Liver (tissue), 9 donors: ENCODE data around the gene ERI2. TPM values are rescaled to one million over a fixed set of nuclear protein-coding genes. Genes with fewer than 3 reads are reported as not detected.

ENCODE experiments used
- DNase-seq: peaks from one replicate; pipeline ENCODE4 v3.0.0-alpha.2; 2017; ENCODE audit warnings: low spot score
- H3K27ac ChIP-seq, 2 donors: one replicate each; pipeline ENCODE4 v1.7.0; 2013; ENCODE audit warnings: inconsistent platforms in 2 of 2, low read length in 2 of 2, control low read depth in 1 of 2, low read depth in 1 of 2, mild to moderate bottlenecking in 1 of 2
- H3K27me3 ChIP-seq, 4 donors: one replicate each; pipeline versions ENCODE4 v1.6.1 to v1.7.0; 2013; ENCODE audit warnings: low read length in 3 of 4, inconsistent platforms in 1 of 4, mild to moderate bottlenecking in 1 of 4, moderate library complexity in 1 of 4; ENCODE audit not compliant: control insufficient read depth in 4 of 4, insufficient read depth in 4 of 4
- H3K36me3 ChIP-seq, 4 donors: one replicate each; pipeline versions ENCODE4 v1.6.1 to v1.7.0; 2013; ENCODE audit warnings: low read length in 3 of 4, mild to moderate bottlenecking in 3 of 4, low read depth in 1 of 4, moderate library complexity in 1 of 4; ENCODE audit not compliant: control insufficient read depth in 4 of 4, insufficient read depth in 3 of 4
- H3K4me1 ChIP-seq, 4 donors: one replicate each; pipeline versions ENCODE4 v1.6.1 to v1.7.0; 2013; ENCODE audit warnings: low read length in 3 of 4, mild to moderate bottlenecking in 3 of 4, moderate library complexity in 1 of 4; ENCODE audit not compliant: control insufficient read depth in 4 of 4, insufficient read depth in 4 of 4
- H3K4me3 ChIP-seq, 3 donors: one replicate each; pipeline versions ENCODE4 v1.6.1 to v1.7.0; 2013; ENCODE audit warnings: low read length in 3 of 3, control low read depth in 1 of 3, low read depth in 1 of 3, mild to moderate bottlenecking in 1 of 3
- H3K9ac ChIP-seq, 2 donors: one replicate each; pipeline ENCODE4 v1.7.0; 2013; ENCODE audit warnings: low read length in 2 of 2, mild to moderate bottlenecking in 2 of 2, moderate library complexity in 2 of 2, control low read depth in 1 of 2, low read depth in 1 of 2
- H3K9me3 ChIP-seq, 4 donors: one replicate each; pipeline versions ENCODE4 v1.6.1 to v1.7.0; 2013; ENCODE audit warnings: low read length in 3 of 4; ENCODE audit not compliant: control insufficient read depth in 4 of 4
- ATF3 ChIP-seq: IDR thresholded peaks from 2 replicates; pipeline ENCODE4 v1.6.1; 2016; ENCODE audit warnings: antibody characterized with exemption
- CTCF ChIP-seq: fragments of 150-350 bp; IDR thresholded peaks from 2 replicates; pipeline ENCODE4 v1.5.1; 2017; ENCODE audit warnings: improper control_type of control experiment, low read depth, low read length; ENCODE audit not compliant: missing input control
- EGR1 ChIP-seq, 2 donors: IDR thresholded peaks; 2 replicates each; pipeline ENCODE4 v1.6.1; 2016 to 2018; ENCODE audit warnings: antibody characterized with exemption in 2 of 2, low read depth in 2 of 2
- FOXA1 ChIP-seq: IDR thresholded peaks from 2 replicates; pipeline ENCODE4 v1.6.1; 2016; ENCODE audit warnings: antibody characterized with exemption
- GABPA ChIP-seq, 2 donors: IDR thresholded peaks in 1 of 2; conservative IDR thresholded peaks in 1 of 2; 2 replicates each; pipeline ENCODE4 v1.6.1; 2016; ENCODE audit warnings: antibody characterized with exemption in 2 of 2, mild to moderate bottlenecking in 1 of 2, moderate library complexity in 1 of 2
- HNF4G ChIP-seq: IDR thresholded peaks from 2 replicates; pipeline ENCODE4 v1.6.1; 2016; ENCODE audit warnings: antibody characterized with exemption
- JUND ChIP-seq, 2 donors: IDR thresholded peaks; 2 replicates each; pipeline ENCODE4 v1.6.1; 2016; ENCODE audit warnings: antibody characterized with exemption in 2 of 2
- RAD21 ChIP-seq, 2 donors: IDR thresholded peaks; 2 replicates each; pipeline ENCODE4 v1.6.1; 2016; ENCODE audit warnings: antibody characterized with exemption in 2 of 2, mild to moderate bottlenecking in 2 of 2
- RXRA ChIP-seq, 2 donors: IDR thresholded peaks; 2 replicates each; pipeline ENCODE4 v1.6.1; 2017 to 2018; ENCODE audit warnings: antibody characterized with exemption in 2 of 2, mild to moderate bottlenecking in 1 of 2
- SP1 ChIP-seq: IDR thresholded peaks from 2 replicates; pipeline ENCODE4 v1.6.1; 2018; ENCODE audit warnings: antibody characterized with exemption, mild to moderate bottlenecking
- ZBTB33 ChIP-seq: IDR thresholded peaks from 2 replicates; pipeline ENCODE4 v1.6.1; 2016; ENCODE audit warnings: antibody characterized with exemption
- WGBS: extraction: QIAGEN DNeasy Blood & Tissue Kit; methylation state at CpG from one replicate; pipeline ENCODE4 v1.1.7; 2013; 5-methylcytosine and 5-hydroxymethylcytosine counted together
- polyA plus RNA-seq, 2 donors: library from polyadenylated mRNA; stranded (reverse) in 1 of 2; unstranded in 1 of 2; fragments of 200-250 nt in 1 of 2; fragments of >200 nt in 1 of 2; fragmentation: Nextera tagmentation in 1 of 2; extraction: Ambion mirVana in 1 of 2; gene quantifications; one replicate each; pipeline versions ENCODE4 v1.2.1 to v1.2.3, GENCODE V29; 2013 to 2015
- total RNA-seq, 2 donors: library from RNA; depleted of rRNA; stranded (reverse); fragments of >200 nt; gene quantifications; one replicate each; pipeline ENCODE4 v1.2.3, GENCODE V29; 2014
- TF ChIP-seq, protein P1 (sequence below): IDR thresholded peaks from 2 replicates; pipeline ENCODE4 v1.6.1; 2016; ENCODE audit warnings: antibody characterized with exemption
- TF ChIP-seq, protein P2 (sequence below): IDR thresholded peaks from 2 replicates; pipeline ENCODE4 v1.6.1; 2016; ENCODE audit warnings: antibody characterized with exemption, mild to moderate bottlenecking
- donor health status: healthy.
- donor health status: healthy.
- donor health status: healthy.
- donor health status: healthy.
- donor health status: healthy.

ERI2 gene
- total and polyA plus RNA-seq, 4 donors = 8.8 to 79.1 (median 19.1) TPM

DNA sequence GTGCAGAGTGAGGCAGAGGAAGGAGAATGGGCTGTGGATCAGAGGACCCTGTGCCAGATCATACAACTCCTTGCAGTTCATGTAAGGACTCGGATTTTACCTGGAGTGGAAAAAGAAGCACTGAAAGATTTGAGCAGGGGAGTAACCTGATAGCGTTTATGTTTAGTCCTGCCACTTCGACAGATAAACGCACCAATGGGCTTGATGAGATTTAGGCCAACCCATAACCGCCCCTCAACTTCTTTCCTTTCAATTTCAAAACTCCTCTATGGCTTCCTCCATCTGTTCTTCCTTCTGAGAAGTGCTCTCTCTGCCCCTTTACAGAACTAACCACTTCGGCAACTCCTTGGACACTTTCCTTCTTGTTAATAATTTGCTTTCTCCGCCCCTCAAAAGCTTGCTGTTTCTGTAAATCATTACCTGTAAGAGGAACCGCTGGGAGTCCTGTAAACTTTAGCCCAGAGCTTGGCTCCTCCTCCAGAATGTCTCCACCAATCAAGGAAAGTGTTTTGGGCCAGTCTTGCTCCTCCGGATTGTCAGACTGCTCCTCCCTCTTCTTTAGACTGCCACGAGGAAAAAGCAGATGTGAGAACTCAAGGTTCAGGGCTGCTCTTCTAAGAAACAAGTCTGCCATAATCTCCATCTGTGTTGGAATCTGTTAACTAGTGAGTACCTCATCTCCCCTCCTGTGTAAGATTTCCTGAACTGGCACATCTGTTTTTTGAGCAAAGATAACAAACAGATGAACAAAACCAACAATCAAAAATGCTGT, 42.6 kb downstream of the ERI2 start, which contains the start of gene ACSM3 (continued):
- TF ChIP-seq RXRA (IDR thresholded peaks at IDR 0.05) (peak; percentile 66 to 67), JUND (IDR thresholded peaks at IDR 0.05) (peak in 1 of 2 donors; percentile 12), ATF3 (no peak)
- TF ChIP-seq, protein P1, sequence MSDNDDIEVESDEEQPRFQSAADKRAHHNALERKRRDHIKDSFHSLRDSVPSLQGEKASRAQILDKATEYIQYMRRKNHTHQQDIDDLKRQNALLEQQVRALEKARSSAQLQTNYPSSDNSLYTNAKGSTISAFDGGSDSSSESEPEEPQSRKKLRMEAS = no peak

GRCh38 chr16:20762404-20763123, 43.7 kb downstream of the ERI2 start:
- Histone ChIP-seq H3K4me3 (no peak overlapping the region), H3K9me3 (no peaks in the 10 kb centered on the region), H3K27ac (peak overlapping the region; percentile 7 to 75), H3K27me3 (no peaks in the 10 kb centered on the region), H3K9ac (no peak overlapping the region), H3K36me3 (no peaks in the 10 kb centered on the region), H3K4me1 (peaks cover 7 to 37% (median 17%) of the 10 kb centered on the region in 4 donors)
- 96% methylated on average over 3 of the region's 3 CpGs for whole genome bisulfite sequencing
- no peak for DNase-seq
- TF ChIP-seq FOXA1 (no peak), JUND (IDR thresholded peaks at IDR 0.05) (no peak), GABPA (IDR thresholded peaks at IDR 0.05 in 1 of 2, conservative IDR thresholded peaks at IDR 0.05 in 1 of 2) (no peak), SP1 (no peak), EGR1 (IDR thresholded peaks at IDR 0.05; ENCODE audit: low read depth in 2 of 2) (no peak), CTCF (no peak), RAD21 (IDR thresholded peaks at IDR 0.05) (no peak), ATF3 (no peak), HNF4G (no peak), ZBTB33 (no peak)
- TF ChIP-seq, protein P2, sequence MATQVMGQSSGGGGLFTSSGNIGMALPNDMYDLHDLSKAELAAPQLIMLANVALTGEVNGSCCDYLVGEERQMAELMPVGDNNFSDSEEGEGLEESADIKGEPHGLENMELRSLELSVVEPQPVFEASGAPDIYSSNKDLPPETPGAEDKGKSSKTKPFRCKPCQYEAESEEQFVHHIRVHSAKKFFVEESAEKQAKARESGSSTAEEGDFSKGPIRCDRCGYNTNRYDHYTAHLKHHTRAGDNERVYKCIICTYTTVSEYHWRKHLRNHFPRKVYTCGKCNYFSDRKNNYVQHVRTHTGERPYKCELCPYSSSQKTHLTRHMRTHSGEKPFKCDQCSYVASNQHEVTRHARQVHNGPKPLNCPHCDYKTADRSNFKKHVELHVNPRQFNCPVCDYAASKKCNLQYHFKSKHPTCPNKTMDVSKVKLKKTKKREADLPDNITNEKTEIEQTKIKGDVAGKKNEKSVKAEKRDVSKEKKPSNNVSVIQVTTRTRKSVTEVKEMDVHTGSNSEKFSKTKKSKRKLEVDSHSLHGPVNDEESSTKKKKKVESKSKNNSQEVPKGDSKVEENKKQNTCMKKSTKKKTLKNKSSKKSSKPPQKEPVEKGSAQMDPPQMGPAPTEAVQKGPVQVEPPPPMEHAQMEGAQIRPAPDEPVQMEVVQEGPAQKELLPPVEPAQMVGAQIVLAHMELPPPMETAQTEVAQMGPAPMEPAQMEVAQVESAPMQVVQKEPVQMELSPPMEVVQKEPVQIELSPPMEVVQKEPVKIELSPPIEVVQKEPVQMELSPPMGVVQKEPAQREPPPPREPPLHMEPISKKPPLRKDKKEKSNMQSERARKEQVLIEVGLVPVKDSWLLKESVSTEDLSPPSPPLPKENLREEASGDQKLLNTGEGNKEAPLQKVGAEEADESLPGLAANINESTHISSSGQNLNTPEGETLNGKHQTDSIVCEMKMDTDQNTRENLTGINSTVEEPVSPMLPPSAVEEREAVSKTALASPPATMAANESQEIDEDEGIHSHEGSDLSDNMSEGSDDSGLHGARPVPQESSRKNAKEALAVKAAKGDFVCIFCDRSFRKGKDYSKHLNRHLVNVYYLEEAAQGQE = no peak
- TF ChIP-seq, protein P1 = no peak
